Stimulated activated CD4-positive, alpha-beta T cell treated with anti-CD3 and anti-CD28 coated beads, Interleukin-12 subunit alpha, Interleukin-12 subunit beta, amount 100 ng/mL, for 4 hours (primary cell): ENCODE measurements around the gene LTB4R2.
A peak's percentile ranks its signal among the peaks of the same experiment; 100 is the strongest.

Source experiments
- DNase-seq: peaks from one replicate; pipeline ENCODE4 v3.0.0-alpha.2; 2020

The LTB4R2 gene, protein sequence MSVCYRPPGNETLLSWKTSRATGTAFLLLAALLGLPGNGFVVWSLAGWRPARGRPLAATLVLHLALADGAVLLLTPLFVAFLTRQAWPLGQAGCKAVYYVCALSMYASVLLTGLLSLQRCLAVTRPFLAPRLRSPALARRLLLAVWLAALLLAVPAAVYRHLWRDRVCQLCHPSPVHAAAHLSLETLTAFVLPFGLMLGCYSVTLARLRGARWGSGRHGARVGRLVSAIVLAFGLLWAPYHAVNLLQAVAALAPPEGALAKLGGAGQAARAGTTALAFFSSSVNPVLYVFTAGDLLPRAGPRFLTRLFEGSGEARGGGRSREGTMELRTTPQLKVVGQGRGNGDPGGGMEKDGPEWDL

DNA sequence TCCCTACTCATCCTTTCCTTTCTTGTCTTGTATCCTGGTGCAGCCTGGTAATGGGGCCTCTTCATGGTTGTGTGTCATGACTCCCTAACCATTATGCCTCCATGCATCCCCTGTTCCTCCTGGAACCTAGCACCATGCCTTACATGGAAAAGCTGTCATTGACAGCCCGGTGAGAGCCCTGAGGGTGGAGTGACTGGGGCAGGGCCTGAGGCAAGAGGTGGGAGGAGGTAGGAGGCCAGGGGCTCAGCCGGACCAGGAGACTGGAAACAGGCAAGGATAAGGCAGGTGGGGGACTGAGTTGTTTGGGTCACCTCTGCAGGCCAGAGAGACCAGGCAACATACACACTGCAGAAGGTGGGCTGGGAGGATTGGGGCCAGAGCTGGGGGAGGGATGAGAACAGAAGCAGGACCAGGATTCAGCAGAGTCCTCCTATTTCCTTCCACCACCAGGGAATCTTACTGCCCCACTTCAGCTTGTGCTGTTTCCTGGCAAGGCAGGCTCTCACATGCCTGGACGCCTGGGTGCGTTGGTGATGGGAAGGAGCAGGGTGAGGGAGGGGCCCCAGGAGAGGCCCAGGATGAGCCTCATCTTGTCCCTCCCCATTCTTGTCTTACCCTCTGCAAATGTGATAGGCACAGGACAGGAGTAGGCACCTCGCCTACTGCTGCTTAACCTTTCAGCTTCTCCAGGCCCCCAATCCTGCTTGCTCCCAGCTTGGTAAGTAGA, at the start of gene LTB4R2:
Gene LTB4R2 (plus strand): TSS at position 603 of the 727 bp plus-strand sequence. CDS start 525 bp downstream, outside the sequence.
- no peak for DNase-seq

DNA sequence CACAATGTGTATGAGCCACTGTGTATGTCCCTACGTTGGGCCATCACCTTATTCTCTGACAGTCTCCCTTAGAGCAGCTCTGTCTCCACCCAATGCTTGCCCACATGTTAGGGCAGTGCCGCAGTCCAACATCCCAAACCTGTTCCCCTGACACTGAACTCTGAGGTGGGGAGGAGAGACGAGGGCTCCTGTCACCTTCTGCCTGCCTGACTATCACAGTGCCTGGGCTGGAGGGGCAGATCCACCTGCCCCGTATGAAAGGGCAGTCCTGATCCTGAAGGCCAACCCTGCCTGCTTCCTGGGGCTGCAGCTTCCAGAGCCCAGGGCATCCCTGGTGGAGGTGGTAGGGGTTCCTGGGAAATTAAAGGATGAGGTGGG, 49.2 kb upstream of the LTB4R2 start:
- DNase-seq: no peak

DNA sequence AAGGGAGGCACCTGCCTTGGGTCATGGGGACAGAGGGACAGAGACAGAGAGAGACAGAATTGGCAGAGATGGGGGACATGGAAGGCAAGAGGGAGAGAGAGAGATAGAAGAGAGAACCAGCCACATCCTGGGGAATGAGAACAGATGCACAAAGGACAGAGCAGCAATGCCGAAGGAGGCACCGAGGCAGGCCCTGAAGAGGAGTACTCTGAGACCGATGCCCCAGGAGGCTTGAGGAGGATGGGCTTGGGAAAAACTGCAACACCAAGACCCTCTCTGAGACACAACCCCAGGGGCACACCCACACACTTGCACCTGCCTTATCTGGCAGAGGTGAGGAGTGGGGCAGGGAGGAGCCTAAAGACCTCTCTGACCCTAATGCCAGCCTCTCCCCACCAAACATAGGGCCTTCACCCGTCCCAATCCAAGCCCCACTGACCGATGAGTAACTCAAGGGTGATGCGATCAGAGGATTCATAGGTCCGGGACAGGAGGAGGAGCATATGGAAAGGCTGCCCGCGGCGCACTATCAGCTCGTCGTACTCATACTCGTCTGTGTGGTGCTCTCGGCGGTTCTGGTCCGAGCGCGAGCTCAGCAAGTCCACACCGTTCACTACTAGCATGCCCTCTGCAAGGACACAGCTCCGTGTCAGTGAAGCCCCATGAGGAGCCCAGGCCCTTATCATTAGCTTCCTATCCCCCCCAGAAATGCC, 48.5 kb upstream of the LTB4R2 start:
- DNase-seq: no peak

DNA sequence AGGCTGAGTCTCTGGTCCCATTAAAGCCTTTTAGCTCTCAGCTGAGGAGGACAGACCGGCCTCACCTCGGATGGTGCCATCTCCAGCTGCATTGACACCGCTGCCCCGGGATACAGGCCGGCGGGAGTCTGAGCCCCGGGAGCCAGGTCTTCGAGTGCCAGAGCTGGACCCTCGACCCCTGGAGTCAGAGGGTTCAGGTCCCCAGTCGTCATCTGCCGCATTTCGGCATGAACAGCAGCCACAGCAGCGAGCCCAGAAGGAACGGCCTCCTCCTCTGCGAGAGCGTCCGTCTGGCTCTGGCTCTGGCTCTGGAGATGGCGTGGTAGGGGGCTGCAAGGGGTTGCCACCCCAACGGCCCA, 48.0 kb upstream of the LTB4R2 start:
- no peak for DNase-seq

DNA sequence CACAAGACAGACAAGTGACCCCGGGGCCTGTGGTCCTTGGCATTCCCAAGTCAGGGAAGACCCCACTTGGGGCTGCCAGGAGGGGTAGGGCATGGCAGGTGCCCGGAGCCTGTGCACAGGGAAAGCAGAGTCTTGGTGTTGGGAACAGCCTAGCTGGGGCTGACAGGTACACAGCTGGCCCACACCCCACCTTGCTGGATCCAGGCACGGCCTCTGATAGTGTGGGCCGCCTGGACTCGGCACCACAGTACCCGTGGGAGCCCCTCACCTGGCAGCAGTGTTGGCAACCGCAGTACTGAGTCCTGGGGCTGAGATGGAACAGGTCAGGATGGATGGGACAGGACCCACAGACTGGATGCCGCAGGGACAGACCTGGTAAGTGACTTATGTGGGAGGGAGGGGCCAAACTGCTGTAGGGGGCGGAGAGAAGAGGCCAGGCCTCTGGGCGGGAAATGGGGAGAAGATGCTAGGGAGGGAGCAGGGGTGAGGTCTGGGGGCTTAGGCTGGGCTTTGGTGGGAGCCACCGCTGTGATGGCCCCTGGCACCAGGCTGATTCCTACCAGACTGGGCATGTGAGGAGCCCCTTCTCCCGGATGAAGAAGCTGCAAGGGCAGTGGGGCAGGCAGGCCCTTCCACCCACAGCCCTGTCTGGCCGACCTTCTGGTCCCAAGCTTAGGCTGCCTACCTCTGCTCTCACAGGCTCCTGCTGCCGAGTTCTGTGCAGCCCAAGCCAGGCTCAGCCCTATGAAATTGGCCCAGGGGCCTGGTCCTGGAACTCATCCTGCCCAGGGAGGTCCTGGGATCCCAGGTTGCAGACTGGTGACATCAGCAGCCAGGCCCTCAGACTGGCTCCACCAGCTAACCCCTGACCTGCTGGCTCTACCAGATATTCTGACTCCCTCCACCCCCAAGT, 46.9 kb upstream of the LTB4R2 start, which contains the start of gene TGM1:
Gene TGM1 (minus strand): TSS at position 357 of the 913 bp plus-strand sequence. CDS start 825 bp downstream, outside the sequence.
- DNase-seq: no peak

DNA sequence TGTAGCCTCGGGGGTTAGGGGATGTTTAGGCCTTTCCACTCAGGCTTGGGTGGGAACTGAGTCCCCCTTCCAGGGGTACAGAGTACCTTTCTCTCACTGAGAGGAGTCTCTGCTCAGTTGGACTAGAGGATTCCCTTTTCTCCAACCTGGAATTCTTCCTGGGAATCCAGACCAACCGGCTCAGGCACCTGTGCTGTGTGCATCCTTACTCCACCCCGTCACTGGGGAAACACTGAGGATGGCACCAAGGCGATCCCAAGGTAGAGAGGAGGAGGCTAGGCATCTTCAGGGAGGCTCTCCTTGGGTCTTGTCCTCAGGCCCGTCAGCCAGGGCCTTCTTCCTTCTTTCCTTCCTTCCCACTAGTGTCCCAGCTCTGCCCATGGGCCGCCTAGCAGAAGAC, 46.1 kb upstream of the LTB4R2 start:
- DNase-seq: no peak

DNA sequence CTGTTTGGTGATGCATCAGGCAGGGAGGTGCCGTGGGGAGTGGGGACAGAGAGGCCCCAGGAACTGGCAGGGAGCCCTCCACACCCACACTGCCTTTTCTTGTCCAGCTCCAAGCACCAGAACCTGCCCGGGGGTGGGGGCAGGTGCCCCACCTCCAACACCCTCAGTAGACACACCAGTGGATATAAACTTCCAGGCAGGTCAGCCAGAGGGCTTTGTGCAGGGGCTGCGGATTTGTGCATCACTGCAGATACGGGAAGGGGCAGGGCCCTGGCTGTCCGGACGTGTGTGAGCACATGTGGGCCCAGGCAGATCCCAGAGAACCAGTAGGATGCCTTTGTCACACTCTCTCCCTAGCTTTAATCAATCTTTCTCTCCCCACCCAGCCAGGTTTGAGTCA, 45.6 kb upstream of the LTB4R2 start:
- DNase-seq: no peak

DNA sequence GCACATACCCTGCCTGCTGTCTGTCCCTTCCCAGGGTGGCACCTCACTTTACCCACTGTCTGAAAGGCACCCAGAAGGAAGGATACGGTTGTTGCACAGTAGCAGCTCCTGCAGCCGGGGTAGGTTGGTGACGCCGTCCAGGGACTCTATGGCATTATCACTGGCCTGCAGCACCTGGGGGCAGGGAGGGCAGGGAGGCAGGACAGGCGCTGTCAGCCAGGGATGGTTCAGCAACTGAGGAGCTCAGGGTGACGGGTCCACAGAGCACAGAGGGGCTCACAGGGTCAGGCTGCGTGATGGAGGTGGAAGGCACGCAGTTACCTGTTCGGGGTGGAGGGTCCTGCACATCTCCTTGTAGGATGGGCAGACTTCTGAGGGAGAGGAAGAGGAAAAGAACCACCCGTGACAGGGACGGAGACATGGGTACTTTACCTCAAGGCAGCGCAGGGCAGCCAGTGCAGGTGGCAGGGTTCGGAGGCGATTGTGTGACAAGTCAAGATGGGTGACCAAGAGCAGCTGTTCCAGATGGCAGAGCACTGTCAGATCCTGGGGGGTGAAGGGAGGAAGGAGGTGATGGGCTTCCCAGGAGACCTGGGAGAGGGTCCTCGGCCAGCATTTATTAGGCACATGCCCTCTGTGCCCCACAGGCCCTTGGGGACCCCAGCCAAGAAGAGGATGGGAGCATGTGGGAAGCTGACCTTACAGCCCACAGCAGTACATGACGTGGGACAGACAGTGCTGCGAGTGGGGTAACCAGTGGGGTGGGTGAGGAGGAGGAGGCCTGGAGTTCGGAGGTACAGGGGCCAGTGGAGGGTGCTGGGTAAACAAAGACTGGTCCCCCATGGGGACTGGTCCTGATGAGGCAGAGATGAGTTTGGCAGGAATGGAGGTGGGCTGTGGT, 43.3 kb upstream of the LTB4R2 start:
- no peak for DNase-seq

DNA sequence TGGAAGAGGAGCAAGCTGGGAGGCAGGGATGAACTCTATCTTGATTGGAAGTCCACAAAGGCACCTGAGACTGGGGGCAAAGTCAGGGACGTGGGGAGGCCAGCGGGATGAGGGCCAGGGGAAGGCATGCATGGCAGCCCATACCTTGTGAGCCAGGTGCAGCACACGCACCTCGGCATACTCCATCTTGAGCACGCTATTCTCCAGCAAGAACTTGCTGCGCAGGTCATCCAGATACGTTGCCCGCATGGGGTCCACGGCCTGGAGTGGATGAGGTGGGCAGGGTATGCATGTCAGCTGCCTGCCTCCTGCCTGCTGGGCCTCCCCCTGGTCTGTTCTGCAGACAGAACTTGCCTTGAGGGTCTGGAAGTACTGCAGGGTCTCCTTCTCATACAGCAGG, 42.4 kb upstream of the LTB4R2 start:
- DNase-seq: no peak

DNA sequence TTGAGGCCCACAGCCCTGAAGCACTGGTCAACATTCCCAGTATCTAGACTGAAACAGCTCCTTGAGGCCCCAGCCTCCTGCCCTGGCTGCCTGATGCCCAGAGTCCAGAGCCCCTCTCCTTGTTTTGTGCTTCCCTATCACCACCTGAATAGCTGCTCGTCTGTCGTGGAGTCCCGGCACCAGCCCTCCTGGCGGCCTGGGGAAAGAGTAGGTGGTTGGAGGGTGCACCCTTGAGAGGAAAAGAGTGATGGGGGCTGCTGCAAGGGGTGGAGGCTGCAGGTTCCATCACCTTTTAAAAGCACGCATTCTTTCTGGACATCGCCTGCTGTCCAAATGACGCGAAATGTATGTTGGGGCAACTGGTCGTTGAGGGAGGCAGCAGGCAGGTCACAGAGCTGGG, 41.7 kb upstream of the LTB4R2 start:
- DNase-seq: no peak

DNA sequence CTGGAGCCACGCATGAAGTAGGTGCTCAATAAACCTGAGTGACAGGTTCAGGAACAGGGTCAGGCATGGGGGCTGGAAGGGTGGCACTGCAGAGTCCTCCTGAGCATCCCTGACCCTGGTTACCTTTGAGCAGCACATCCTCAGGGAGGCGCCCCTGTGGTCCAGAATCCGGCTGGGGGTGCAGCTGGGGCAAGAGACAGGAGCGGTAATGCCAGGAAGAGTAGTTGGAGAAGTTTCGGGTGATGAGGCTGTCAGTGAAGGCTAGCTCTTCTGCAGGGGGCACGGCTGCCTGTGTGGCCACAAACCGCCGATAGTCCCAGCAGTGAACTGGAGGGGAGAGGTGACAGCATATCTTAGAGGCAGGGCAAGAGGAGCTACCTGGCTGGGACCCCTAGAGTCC, 40.6 kb upstream of the LTB4R2 start:
- no peak for DNase-seq

DNA sequence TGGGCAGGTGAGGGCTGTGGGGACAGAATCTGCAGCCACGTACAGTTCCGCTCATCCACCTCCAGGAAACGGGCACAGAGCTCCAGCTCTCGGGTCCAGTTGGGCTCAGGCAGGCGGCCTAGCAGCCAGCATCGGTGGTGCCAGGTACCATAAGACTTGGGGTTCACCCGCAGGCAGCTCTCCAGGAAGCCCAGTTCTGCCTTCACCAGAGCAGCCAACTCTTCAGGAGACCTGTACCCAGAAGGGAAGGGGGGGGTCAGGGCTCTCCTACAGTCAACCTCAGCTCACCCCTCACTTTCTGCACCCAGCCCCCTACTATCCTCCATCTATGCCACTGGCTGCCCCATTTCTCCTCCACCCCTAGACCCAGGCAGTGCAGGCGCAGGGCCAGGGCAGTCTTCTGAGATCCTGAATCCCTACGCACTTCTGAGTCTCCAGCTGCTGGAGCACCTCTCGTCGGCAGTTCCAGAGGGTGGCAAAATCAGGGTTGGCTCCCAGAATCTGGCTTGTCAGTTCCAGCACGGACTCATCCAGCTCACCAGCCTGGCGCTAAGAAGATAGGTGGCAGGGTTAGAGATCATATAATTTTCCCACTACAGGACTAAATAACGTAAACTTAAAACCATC, 39.9 kb upstream of the LTB4R2 start:
- no peak for DNase-seq

DNA sequence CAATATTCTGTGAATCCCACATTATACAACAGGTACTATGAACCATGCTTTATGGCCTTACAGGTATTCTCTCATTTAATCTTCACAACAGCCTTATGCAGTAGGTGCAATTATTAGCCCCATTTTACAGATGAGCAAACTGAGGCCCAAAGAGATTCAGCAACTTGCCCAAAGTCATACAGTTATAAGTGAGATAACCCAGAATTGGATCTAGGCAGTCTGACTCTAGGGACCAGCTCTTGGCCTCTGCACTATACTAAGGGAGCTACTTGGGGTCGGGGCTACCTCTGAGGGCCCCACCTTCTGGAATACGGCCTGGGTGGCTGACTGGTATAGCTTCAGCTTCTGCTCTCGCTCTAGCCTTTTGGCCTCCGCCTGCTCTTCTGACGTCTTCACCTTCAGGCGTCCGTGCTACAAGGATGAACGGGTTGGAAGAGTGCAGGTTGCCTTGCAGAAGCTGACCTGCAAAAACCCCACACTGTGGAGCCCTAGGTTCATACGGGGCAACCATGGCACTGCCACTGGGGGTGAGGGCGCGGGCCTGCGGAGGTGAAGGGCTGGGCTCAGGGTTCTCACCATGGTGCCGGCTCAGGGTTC, 39.3 kb upstream of the LTB4R2 start:
- no peak for DNase-seq

DNA sequence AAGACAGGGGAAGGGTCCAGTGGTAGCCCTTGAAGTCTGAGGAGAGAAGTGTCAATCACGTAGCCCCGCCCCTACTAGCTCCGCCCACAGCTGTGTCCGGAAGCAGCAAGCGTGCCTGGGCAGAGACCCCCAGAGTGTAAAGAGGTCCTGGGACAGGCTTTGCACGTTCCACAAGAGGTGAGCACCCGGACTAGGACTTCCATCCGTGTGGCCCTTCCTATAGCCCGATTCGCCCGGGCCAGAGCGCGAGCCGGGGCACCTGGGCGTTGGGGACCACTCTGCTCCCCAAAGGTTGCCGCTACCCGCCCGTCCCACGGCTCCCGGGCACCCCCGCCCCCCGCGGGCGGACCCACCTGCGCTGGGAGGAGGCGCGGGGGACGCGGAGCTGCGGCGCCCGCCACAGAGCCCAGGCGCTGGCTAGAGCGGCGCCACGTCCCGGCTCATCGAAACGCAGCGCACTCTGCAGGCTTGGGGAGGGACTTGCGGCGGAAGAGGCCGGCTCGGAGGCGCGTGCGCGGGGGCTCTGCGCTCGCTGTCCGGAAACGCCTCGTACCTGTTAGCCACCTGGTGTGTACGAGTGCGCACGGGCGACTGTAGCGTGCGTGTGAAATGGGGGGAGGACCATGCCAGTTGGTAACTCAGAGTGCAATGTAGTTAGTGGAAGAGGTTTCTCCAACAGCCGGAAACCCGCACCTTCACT, 38.7 kb upstream of the LTB4R2 start, which contains the start of gene RABGGTA:
Gene RABGGTA (minus strand): TSS at position 464 of the 700 bp plus-strand sequence. CDS start 482 bp downstream, outside the sequence.
- DNase-seq: peak; percentile 84

DNA sequence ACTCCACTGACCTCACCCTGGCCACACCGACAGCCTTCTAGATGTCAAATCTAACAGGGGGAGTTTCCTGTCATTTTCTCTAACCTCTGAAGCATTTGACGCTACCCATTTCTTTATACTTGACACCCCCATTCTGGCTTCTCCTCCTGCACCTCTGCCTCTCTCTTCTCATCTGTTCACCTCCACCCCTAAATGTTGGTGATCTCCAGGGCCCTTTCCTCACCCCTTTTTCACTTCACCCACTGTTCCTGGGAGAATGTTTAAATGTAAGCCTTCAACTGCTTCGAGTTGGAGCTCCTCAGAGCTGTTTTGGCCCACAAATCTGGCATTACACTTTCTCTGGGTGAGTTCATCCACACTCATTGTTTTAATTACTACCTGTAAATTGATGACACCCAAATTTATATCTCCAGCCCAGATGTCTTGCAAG, 38.1 kb upstream of the LTB4R2 start:
- no peak for DNase-seq

DNA sequence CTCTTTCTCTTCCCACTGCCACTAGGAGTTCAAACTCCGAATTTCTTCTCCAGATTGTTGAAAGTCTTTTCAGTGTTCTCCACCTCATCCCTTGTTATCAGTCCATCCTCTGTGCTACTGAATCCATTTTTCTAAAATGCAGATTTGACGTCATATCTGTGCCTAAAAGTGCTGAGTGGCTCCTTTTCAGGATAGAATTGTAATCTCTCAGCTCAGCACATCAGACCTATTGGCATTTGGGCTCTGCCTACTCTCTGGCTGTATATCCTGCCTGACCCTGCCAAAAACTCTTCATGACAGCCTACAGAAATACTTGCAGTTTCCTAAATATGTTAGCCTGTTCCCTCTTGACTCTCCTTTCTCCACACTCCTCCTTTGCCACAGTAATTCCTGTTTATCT, 37.5 kb upstream of the LTB4R2 start:
- DNase-seq: no peak

DNA sequence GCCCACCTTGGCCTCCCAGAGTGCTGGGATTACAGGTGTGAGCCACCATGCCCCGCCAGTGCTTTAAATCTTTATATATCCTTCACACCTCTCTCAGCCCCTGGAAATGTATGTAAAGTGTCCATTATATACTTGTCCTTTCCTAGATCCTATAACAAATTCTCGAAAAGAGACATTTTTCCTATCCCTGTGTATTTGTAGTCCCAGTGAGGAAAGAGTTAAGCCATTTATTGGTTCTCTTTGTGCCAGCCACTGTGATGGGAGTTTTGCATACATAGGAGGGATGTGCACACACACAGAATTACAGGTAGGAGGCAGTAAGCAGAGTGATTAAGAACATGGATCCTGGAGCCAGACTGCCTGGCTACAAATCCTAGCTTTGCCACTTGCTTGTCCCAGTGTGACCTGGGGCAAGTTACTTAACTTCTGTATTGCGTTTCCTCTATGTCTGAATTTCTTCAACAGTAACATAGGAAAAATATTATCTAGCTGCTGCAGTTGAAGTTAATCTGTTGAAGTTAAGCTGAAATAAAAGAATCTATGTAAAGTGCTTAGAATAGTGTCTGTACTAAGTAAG, 36.4 kb upstream of the LTB4R2 start:
- DNase-seq: no peak

DNA sequence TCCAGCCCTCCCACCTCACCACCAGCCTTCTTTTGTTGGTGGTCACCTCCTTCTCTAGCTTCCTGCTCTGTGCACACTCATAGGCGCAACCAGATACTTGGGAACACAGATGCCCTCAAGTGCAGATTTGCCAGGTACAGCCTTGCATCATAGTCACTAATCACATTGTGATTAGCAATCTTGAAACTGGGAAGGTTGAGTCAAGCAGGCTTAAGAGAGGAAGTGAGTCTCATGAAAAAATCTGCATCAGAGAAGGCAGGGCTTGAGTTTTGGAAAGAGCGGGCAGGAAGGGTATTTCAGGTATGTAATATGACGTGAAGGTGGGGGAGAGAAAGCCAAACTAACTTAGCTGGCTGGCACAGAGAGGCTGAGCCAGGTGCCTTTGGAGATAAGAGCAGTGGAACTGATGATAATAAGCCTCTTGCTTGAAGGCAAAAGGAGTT, 35.8 kb upstream of the LTB4R2 start:
- peak; percentile 34 for DNase-seq

DNA sequence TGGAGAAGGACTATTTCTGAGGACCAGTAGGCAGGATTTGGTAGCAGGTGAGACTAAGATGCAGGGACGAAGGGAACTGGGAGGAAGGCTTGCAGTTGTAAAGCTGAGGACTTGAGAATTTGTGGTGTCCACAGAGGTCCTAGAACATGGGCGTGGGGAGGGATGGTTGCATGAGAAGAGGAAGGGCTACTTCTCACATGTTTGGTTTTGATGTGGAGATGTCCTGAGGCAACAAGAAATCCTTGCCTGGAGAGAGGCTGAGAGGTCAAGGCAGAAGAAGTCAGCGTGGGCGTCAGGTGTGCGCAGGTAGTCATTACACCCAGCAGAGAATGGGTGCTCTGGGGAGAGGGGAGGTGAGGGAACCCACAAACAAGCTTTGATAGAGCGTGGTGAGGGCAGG, 32.9 kb upstream of the LTB4R2 start:
- no peak for DNase-seq
